ENCODE results near the gene SAMHD1. TPM values are rescaled to one million over a fixed set of nuclear protein-coding genes. Genes with fewer than 3 reads are reported as not detected.

SAMHD1 gene
- total and polyA plus RNA-seq, 3 experiments from 2014 or later = 53.6 to 252 (median 55.7) TPM

DNA sequence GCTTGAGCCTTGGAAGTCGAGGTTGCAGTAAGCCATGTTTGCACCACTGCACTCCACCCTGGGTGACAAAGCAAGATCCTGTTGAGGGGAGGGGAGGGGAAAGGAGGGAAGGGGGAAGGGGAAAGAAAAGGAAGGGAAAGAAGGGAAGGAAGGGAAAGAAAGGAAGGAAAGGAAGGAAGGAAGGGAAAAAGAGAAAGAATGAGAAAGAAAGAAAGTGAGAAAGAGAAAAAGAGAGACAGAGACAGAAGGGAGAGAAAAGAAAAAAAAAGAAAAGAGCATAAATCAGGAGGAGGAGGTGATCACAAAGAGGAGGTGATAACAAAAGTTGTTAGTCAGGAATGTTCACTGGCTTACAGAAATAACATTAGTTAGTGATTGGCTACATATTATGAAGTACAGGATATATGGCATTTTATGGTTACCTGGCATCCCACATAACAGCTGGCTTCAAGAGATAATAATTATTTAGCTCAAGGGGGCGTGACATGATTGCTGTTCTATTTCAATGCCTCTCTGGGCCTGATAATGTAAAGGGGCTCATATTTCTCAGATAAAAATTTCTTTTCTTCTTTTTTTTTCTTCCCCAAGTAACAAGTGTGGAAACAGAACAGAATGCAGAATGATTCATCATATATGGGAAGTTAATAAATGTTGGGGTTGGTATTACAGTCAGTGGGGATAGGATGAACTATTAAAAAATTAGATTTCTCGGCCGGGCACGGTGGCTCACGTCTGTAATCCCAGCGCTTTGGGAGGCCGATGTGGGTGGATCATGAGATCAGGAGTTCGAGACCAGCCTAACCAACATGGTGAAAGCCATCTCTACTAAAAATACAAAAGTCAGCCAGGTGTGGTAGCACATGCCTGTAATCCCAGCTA is 27.1 kb downstream of the SAMHD1 start:
- peaks cover 31 to 46% (median 45%) of the 10 kb centered on the region in 3 donors for H3K4me1 Mint-ChIP-seq
- no peaks in the 10 kb centered on the region for H3K9me3 ChIP-seq (ENCODE audit: low read length)
- ChIA-PET POLR2A (no interaction called here), CTCF (interaction anchor here (1.4 to 3.1 kb wide), 2 partner anchors 10 to 85 kb away, joined by 3 to 11 read pairs; no protein-coding TSS in a partner anchor)
- DNase-seq = no peak
- H3K4me3 Mint-ChIP-seq = peak overlapping the region in 1 of 7 donors; percentile 32
- no peaks in the 10 kb centered on the region for H3K9me3 Mint-ChIP-seq
- no peaks in the 10 kb centered on the region for H3K27me3 ChIP-seq (ENCODE audit: insufficient read depth, low read length, poor library complexity, severe bottlenecking)
- no peaks in the 10 kb centered on the region for H3K27me3 Mint-ChIP-seq
- no peak overlapping the region for H3K27ac ChIP-seq (ENCODE audit: low read depth, low read length)
- H3K36me3 Mint-ChIP-seq = peaks cover 9 to 79% (median 27%) of the 10 kb centered on the region in 3 donors
- peaks cover 25% of the 10 kb centered on the region for H3K4me1 ChIP-seq (ENCODE audit: insufficient read depth, low read length)
- H3K4me3 ChIP-seq (ENCODE audit: low read length) = no peak overlapping the region
- H3K36me3 ChIP-seq (ENCODE audit: insufficient read depth, low read length) = peaks cover 32% of the 10 kb centered on the region
- peak overlapping the region in 7 of 8 donors; percentile 9 to 88 (median 78) for H3K27ac Mint-ChIP-seq

DNA sequence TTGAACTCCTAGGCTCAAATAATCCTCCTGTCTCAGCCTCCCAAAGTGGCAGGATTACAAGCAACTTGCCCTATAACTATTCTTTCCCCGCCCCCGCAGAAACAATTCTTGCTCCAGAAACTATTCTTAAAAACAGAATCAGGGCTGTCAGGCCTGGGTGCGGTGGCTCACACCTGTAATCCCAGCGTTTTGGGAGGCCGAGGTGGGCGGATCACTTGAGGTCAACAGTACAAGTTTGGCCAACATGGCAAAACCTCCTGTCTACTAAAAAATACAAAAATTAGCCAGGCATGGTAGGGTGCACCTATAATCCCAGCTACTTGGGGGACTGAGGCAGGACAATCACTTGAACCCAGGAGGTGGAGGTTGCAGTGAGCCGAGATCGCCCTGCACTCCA is 31.2 kb downstream of the SAMHD1 start:
- no peak for DNase-seq
- Mint-ChIP-seq H3K4me3 (no peak overlapping the region), H3K27me3 (no peaks in the 10 kb centered on the region), H3K4me1 (peaks cover 15 to 29% (median 27%) of the 10 kb centered on the region in 3 donors), H3K36me3 (peaks cover 0 to 62% (median 13%) of the 10 kb centered on the region in 3 donors), H3K27ac (peak overlapping the region in 2 of 8 donors; percentile 13 to 50), H3K9me3 (no peaks in the 10 kb centered on the region)
- POLR2A ChIA-PET = interaction anchor here (0.6 to 1.2 kb wide), 2 partner anchors 16 to 167 kb away, joined by 3 read pairs; no protein-coding TSS in a partner anchor
- Histone ChIP-seq H3K9me3 (ENCODE audit: low read length) (no peaks in the 10 kb centered on the region), H3K4me1 (ENCODE audit: insufficient read depth, low read length) (peaks cover 24% of the 10 kb centered on the region), H3K4me3 (ENCODE audit: low read length) (no peak overlapping the region), H3K36me3 (ENCODE audit: insufficient read depth, low read length) (peaks cover 55% of the 10 kb centered on the region), H3K27me3 (ENCODE audit: insufficient read depth, low read length, poor library complexity, severe bottlenecking) (no peaks in the 10 kb centered on the region), H3K27ac (ENCODE audit: low read depth, low read length) (no peak overlapping the region)
- CTCF ChIA-PET = interaction anchor here (1.1 to 2.2 kb wide), 6 partner anchors 13 to 161 kb away, joined by 3 to 11 read pairs (median 3); no protein-coding TSS in a partner anchor

DNA sequence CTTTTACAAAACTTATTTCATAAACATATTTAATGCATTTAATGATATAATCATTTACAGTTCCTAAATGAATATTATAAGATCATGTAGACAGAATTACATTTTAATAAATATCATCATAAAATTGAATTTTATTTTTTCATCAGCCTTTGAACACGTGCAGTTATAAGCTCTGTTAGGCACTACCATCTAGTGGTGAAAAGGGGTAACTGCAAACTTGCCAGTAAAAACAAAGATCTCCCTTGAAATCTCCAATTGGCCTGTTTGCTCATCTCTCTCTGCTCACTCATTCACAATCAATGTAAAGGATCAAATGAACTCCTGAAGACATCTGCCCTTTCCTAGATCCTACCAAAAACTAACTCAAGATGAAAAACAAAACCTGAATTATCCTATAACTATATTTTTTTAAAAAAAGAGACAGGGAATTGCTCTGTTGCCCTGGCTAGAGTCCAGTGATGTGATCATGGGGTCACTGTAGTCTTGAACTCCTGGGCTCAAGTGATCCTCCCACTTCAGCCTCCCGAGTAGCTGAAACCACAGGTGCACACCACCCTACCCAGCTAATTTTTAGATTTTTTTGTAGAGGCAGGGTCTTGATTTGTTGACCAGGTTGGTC is 31.7 kb downstream of the SAMHD1 start:
- Histone ChIP-seq H3K27me3 (ENCODE audit: insufficient read depth, low read length, poor library complexity, severe bottlenecking) (no peaks in the 10 kb centered on the region), H3K27ac (ENCODE audit: low read depth, low read length) (no peak overlapping the region), H3K4me3 (ENCODE audit: low read length) (no peak overlapping the region), H3K9me3 (ENCODE audit: low read length) (no peaks in the 10 kb centered on the region), H3K4me1 (ENCODE audit: insufficient read depth, low read length) (peaks cover 24% of the 10 kb centered on the region), H3K36me3 (ENCODE audit: insufficient read depth, low read length) (peaks cover 57% of the 10 kb centered on the region)
- Mint-ChIP-seq H3K36me3 (peaks cover 0 to 64% (median 9%) of the 10 kb centered on the region in 3 donors), H3K9me3 (no peaks in the 10 kb centered on the region), H3K27me3 (no peaks in the 10 kb centered on the region), H3K4me3 (no peak overlapping the region), H3K27ac (peak overlapping the region in 6 of 8 donors; percentile 13 to 92 (median 88)), H3K4me1 (peaks cover 11 to 25% (median 22%) of the 10 kb centered on the region in 3 donors)
- ChIA-PET CTCF (interaction anchor here (0.9 to 2.2 kb wide), 9 partner anchors 10 to 162 kb away, joined by 3 to 11 read pairs (median 3); no protein-coding TSS in a partner anchor), POLR2A (interaction anchor here (0.6 to 1.2 kb wide), 2 partner anchors 17 to 168 kb away, joined by 3 read pairs; no protein-coding TSS in a partner anchor)
- DNase-seq = peak in 3 of 5 donors; percentile 6 to 57 (median 40)

DNA sequence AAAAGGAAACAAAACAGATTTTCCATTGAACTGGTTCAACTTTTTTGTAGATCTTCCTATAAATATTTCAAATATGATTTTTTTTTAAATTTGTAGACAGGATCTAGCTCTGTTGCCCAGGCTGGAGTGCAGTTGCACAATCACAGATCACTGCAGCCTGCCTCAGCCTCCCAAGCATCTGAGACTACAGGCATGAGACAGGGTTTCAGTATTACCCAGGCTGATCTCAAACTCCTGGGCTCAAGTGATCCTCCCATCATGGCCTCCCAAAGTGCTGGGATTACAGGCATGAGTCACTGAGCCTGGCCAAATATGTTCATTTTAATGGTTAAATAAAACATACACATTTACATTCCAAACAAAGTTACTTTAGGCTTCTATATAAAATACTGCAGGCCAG is 33.6 kb downstream of the SAMHD1 start:
- ChIA-PET CTCF (interaction anchor here (1.2 to 2.2 kb wide), 2 partner anchors 20 to 91 kb away, joined by 3 to 11 read pairs; no protein-coding TSS in a partner anchor), POLR2A (interaction anchor here (0.6 kb wide), 1 partner anchor 1253 kb away, joined by 3 read pairs; no protein-coding TSS in a partner anchor)

DNA sequence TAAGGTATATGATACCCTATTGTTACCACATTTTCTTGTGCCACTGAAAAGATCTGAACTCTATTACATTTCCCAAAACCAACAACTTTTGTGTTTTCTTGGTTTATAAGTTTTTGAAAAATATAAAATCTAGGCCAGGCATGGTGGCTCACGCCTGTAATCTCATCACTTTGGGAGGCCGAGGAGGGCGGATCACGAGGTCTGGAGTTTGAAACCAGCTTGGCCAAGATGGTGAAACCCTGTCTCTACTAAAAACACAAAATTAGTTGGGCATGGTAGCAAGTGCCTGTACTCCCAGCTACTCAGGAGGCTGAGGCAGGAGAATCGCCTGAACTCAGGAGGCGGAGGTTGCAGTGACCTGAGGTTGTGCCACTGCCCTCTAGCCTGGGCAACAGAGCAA is 34.3 kb downstream of the SAMHD1 start:
- ChIA-PET CTCF (no interaction called here), POLR2A (no interaction called here)
- Mint-ChIP-seq H3K4me3 (no peak overlapping the region), H3K36me3 (peaks cover 3 to 58% (median 8%) of the 10 kb centered on the region in 3 donors), H3K4me1 (peaks cover 4 to 14% (median 12%) of the 10 kb centered on the region in 3 donors), H3K27me3 (no peaks in the 10 kb centered on the region), H3K27ac (peak overlapping the region in 1 of 8 donors; percentile 22), H3K9me3 (no peaks in the 10 kb centered on the region)
- no peak for DNase-seq
- Histone ChIP-seq H3K4me1 (ENCODE audit: insufficient read depth, low read length) (peaks cover 11% of the 10 kb centered on the region), H3K9me3 (ENCODE audit: low read length) (no peaks in the 10 kb centered on the region), H3K4me3 (ENCODE audit: low read length) (no peak overlapping the region), H3K27me3 (ENCODE audit: insufficient read depth, low read length, poor library complexity, severe bottlenecking) (no peaks in the 10 kb centered on the region), H3K36me3 (ENCODE audit: insufficient read depth, low read length) (peaks cover 58% of the 10 kb centered on the region), H3K27ac (ENCODE audit: low read depth, low read length) (no peak overlapping the region)

More for the DNA sequence above, 33.6 kb downstream of the SAMHD1 start:
- Mint-ChIP-seq H3K27ac (no peak overlapping the region), H3K27me3 (no peaks in the 10 kb centered on the region), H3K4me1 (peaks cover 4 to 13% (median 12%) of the 10 kb centered on the region in 3 donors), H3K36me3 (peaks cover 3 to 61% (median 5%) of the 10 kb centered on the region in 3 donors), H3K9me3 (no peaks in the 10 kb centered on the region), H3K4me3 (no peak overlapping the region)
- Histone ChIP-seq H3K9me3 (ENCODE audit: low read length) (no peaks in the 10 kb centered on the region), H3K4me1 (ENCODE audit: insufficient read depth, low read length) (peaks cover 11% of the 10 kb centered on the region), H3K27ac (ENCODE audit: low read depth, low read length) (no peak overlapping the region), H3K4me3 (ENCODE audit: low read length) (no peak overlapping the region), H3K36me3 (ENCODE audit: insufficient read depth, low read length) (peaks cover 57% of the 10 kb centered on the region), H3K27me3 (ENCODE audit: insufficient read depth, low read length, poor library complexity, severe bottlenecking) (no peaks in the 10 kb centered on the region)
- no peak for DNase-seq

DNA sequence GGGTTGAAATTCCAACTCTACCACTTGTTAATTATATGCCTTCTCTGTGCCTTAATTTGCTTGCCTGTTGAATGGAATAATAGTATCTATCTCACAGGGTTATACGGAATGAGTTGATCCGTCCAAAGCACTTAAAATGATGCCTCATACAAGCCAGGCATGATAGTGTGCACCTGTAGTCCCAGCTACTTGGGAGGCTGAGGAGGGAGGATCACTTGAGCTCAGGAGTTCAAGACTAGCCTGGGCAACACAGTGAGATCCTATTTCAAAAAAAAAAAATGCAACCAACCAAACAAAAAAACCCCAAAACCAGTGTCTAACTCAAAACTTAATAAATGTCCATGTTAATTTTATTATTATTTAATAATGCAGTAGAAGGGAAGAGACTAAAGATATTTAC is 35.3 kb downstream of the SAMHD1 start:
- Mint-ChIP-seq H3K9me3 (no peaks in the 10 kb centered on the region), H3K36me3 (peaks cover 3 to 63% (median 16%) of the 10 kb centered on the region in 3 donors), H3K4me3 (no peak overlapping the region), H3K27me3 (no peaks in the 10 kb centered on the region), H3K4me1 (peaks cover 4 to 14% (median 12%) of the 10 kb centered on the region in 3 donors), H3K27ac (no peak overlapping the region)
- no peak for DNase-seq
- peaks cover 68% of the 10 kb centered on the region for H3K36me3 ChIP-seq (ENCODE audit: insufficient read depth, low read length)
- H3K27me3 ChIP-seq (ENCODE audit: insufficient read depth, low read length, poor library complexity, severe bottlenecking) = no peaks in the 10 kb centered on the region
- H3K4me3 ChIP-seq (ENCODE audit: low read length) = no peak overlapping the region
- POLR2A ChIA-PET = no interaction called here
- H3K27ac ChIP-seq (ENCODE audit: low read depth, low read length) = no peak overlapping the region
- CTCF ChIA-PET = no interaction called here
- H3K4me1 ChIP-seq (ENCODE audit: insufficient read depth, low read length) = peaks cover 11% of the 10 kb centered on the region
- H3K9me3 ChIP-seq (ENCODE audit: low read length) = no peaks in the 10 kb centered on the region

DNA sequence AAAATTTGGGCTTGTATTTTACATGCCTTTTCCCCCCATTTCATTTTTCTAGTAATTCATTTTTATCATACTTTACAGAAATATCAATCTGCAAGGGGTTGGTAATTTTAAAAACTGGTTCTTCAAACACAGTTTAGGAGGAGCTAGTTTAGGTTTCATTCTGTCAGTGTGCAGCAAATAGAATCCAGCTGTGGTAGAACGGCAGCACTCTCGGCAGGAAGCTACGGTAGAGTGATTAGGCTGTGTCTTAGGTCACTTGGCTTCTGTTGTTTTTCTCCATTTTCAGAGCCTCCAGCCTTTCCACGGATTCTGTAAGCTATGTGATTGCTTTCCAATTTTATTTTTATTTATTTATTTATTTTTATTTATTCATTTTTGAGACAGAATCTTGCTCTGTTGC is 42.9 kb downstream of the SAMHD1 start:
- no peaks in the 10 kb centered on the region for H3K9me3 ChIP-seq (ENCODE audit: low read length)
- no peak overlapping the region for H3K27ac ChIP-seq (ENCODE audit: low read depth, low read length)
- DNase-seq = no peak
- Mint-ChIP-seq H3K4me1 (peaks cover 10 to 21% (median 12%) of the 10 kb centered on the region in 3 donors), H3K4me3 (no peak overlapping the region), H3K27ac (no peak overlapping the region), H3K9me3 (no peaks in the 10 kb centered on the region), H3K27me3 (no peaks in the 10 kb centered on the region), H3K36me3 (peaks cover 0 to 71% (median 31%) of the 10 kb centered on the region in 3 donors)
- ChIA-PET POLR2A (no interaction called here), CTCF (interaction anchor here (0.7 to 2.3 kb wide), 3 partner anchors 10 to 13 kb away, joined by 3 to 7 read pairs (median 4); no protein-coding TSS in a partner anchor)
- H3K27me3 ChIP-seq (ENCODE audit: insufficient read depth, low read length, poor library complexity, severe bottlenecking) = no peaks in the 10 kb centered on the region
- H3K4me3 ChIP-seq (ENCODE audit: low read length) = no peak overlapping the region
- peaks cover 47% of the 10 kb centered on the region for H3K36me3 ChIP-seq (ENCODE audit: insufficient read depth, low read length)
- H3K4me1 ChIP-seq (ENCODE audit: insufficient read depth, low read length) = peaks cover 10% of the 10 kb centered on the region
